Measurements from ENCODE around the gene CFB. TPM values are rescaled to one million over a fixed set of nuclear protein-coding genes. Genes with fewer than 3 reads are reported as not detected.
A peak's percentile ranks its signal among the peaks of the same experiment; 100 is the strongest.

Gene CFB
- total and polyA plus RNA-seq, 2 of the 13 experiments (the other 11 are each of a cell fraction or from before 2014, with no cell fraction given) = 171 to 513 TPM

GRCh38 chr6:31897612-31898382 is 48.1 kb upstream of the CFB start, which contains the start of gene EHMT2 (continued):
- TF ChIP-seq RERE (CRISPR knock-in tag; IDR thresholded peaks at IDR 0.05; ENCODE audit: low read depth) (no peak), TIGD3 (CRISPR knock-in tag; IDR thresholded peaks at IDR 0.05; ENCODE audit: borderline replicate concordance) (no peak), ZNF513 (CRISPR knock-in tag; conservative IDR thresholded peaks at IDR 0.05) (no peak), ZSCAN25 (CRISPR knock-in tag; IDR thresholded peaks at IDR 0.05) (no peak), RAD51 (IDR thresholded peaks at IDR 0.05; ENCODE audit: borderline replicate concordance) (peak; percentile 67), MZF1 (CRISPR knock-in tag; IDR thresholded peaks at IDR 0.05; ENCODE audit: borderline replicate concordance) (no peak), ATF4 (CRISPR knock-in tag; IDR thresholded peaks at IDR 0.05) (no peak), FOXA3 (CRISPR knock-in tag; IDR thresholded peaks at IDR 0.05) (no peak), CTCF (CRISPR knock-in tag; IDR thresholded peaks at IDR 0.05) (no peak), ZNF629 (CRISPR knock-in tag; conservative IDR thresholded peaks at IDR 0.05) (no peak), DRAP1 (CRISPR knock-in tag; IDR thresholded peaks at IDR 0.05) (no peak; the same call in 1 of the 2 replicates), ZNF180 (CRISPR knock-in tag; IDR thresholded peaks at IDR 0.05; ENCODE audit: borderline replicate concordance, low read depth) (no peak), ZBTB8A (CRISPR knock-in tag; IDR thresholded peaks at IDR 0.05; ENCODE audit: borderline replicate concordance, low read depth) (no peak)
